Endothelial cell of umbilical vein (primary cell): ENCODE results near the gene WLS.

ENCODE experiments used
- EZH2 ChIP-seq: IDR thresholded peaks from 2 replicates; pipeline ENCODE4 v1.6.1; 2012; ENCODE audit warnings: borderline replicate concordance, low read depth, mild to moderate bottlenecking, moderate library complexity, low read length, inconsistent platforms; ENCODE audit not compliant: severe bottlenecking
- GATA2 ChIP-seq: IDR thresholded peaks from 2 replicates; pipeline ENCODE4 v1.7.0; 2011; ENCODE audit warnings: low read depth, mild to moderate bottlenecking, moderate library complexity, mixed read lengths, low read length; ENCODE audit not compliant: insufficient read length, insufficient read depth
- JUN ChIP-seq: IDR thresholded peaks from 2 replicates; pipeline ENCODE4 v1.6.1; 2011; ENCODE audit warnings: borderline replicate concordance, low read depth; ENCODE audit not compliant: insufficient read length, insufficient read depth
- MYC ChIP-seq: IDR thresholded peaks from one replicate; pipeline ENCODE4 v1.6.1; 2011; ENCODE audit warnings: mild to moderate bottlenecking, low read depth, low read length
- POLR2A ChIP-seq: IDR thresholded peaks from 2 replicates; pipeline ENCODE4 v1.6.1; 2012; ENCODE audit warnings: low read depth, mild to moderate bottlenecking, control low read depth, low read length
- POLR2AphosphoS5 ChIP-seq: IDR thresholded peaks from 2 replicates; pipeline ENCODE4 v1.6.1; 2012; ENCODE audit warnings: low read depth, mild to moderate bottlenecking, control low read depth, low read length, moderate library complexity; ENCODE audit not compliant: insufficient read depth
- TF ChIP-seq, protein P1 (sequence below), 2 donors: IDR thresholded peaks; 1 replicate in 1 of 2; 2 replicates in 1 of 2; pipeline ENCODE4 v1.5.1; 2011; ENCODE audit warnings: low read length in 2 of 2, mild to moderate bottlenecking in 2 of 2, moderate library complexity in 2 of 2, control low read depth in 1 of 2, inconsistent platforms in 1 of 2, low read depth in 1 of 2; ENCODE audit not compliant: insufficient read depth in 1 of 2; ENCODE audit errors: extremely low read depth in 1 of 2
- TF ChIP-seq, protein P2 (sequence below): IDR thresholded peaks from 2 replicates; pipeline ENCODE4 v1.6.1; 2011; ENCODE audit not compliant: insufficient read depth, insufficient read length

DNA sequence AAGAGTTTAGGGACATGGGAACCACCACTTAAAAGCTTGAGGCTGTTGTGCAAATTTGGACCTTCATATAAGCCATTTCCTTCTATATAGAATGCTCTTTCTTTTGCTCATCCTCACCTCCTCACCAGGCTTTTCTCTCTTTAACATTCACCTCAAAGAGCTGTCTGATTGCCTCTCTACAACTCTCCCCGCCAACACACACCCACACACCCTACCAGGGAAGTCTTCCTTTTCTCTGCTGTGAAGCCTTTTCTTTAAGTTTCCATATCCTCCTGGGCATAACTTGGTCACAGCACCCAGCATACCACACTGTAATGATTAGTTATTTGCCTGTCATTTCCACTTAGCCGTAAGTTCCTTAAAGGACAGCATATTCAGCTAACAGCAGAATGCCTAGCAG, 40.6 kb downstream of the WLS start:
- TF ChIP-seq, protein P1, sequence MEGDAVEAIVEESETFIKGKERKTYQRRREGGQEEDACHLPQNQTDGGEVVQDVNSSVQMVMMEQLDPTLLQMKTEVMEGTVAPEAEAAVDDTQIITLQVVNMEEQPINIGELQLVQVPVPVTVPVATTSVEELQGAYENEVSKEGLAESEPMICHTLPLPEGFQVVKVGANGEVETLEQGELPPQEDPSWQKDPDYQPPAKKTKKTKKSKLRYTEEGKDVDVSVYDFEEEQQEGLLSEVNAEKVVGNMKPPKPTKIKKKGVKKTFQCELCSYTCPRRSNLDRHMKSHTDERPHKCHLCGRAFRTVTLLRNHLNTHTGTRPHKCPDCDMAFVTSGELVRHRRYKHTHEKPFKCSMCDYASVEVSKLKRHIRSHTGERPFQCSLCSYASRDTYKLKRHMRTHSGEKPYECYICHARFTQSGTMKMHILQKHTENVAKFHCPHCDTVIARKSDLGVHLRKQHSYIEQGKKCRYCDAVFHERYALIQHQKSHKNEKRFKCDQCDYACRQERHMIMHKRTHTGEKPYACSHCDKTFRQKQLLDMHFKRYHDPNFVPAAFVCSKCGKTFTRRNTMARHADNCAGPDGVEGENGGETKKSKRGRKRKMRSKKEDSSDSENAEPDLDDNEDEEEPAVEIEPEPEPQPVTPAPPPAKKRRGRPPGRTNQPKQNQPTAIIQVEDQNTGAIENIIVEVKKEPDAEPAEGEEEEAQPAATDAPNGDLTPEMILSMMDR (IDR thresholded peaks at IDR 0.05; ENCODE audit: extremely low read depth in 1 of 2, insufficient read depth in 1 of 2, low read depth in 1 of 2, low read length in 2 of 2): no peak
- TF ChIP-seq EZH2 (no peak), JUN (no peak), POLR2A (no peak), POLR2AphosphoS5 (no peak), MYC (no peak), GATA2 (no peak)
- TF ChIP-seq, protein P2, sequence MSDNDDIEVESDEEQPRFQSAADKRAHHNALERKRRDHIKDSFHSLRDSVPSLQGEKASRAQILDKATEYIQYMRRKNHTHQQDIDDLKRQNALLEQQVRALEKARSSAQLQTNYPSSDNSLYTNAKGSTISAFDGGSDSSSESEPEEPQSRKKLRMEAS: no peak
